ENCODE results near the gene WNK4.
"Not testable (repeated sequence)": the region's sequence is repeated elsewhere in the genome, so short reads cannot be mapped to it uniquely, and the experiment has no call there.

WNK4 gene

DNA sequence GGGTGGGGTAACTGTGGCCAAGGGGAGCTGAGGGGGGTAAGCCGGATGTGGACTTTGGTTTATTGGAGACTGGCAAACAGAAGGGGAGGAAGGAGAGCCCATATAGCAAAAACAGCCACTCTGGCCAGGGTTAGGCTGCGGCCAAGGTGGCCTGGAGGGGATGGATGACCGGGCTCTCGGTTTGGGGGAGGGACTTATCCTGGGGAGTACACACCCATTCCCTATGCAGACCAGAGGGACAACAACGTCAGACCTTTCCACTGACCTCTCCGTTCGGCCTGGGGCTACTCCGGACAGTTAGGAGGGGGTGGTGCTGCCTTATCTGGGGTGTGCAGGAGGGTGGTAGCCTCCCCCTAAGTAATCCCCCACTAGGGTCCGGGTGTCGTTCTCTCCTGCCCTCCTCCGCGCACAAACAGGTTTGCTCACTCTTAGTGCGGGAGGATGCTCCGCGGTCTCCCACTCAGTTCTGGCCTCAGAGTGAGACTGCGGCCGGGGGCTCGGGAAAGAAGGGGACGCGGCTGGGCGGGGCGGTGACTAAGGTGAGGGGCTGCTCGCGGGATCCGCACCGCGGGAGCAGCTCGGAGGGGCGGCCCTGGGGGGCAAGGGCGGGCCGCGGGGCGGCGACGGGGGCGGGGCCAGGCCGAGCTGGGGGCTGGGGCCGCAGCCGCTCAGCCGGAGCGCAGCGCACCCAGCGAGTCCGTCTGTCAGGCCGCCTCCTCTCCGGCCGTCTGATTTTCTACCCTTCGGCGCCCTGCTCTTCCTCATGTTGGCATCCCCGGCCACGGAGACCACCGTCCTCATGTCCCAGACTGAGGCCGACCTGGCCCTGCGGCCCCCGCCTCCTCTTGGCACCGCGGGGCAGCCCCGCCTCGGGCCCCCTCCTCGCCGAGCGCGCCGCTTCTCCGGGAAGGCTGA is at the start of gene WNK4:
Gene WNK4 (plus strand): TSS at position 675 of the 915 bp plus-strand sequence. CDS start 89 bp downstream, at position 764.
- no peaks in the 10 kb centered on the region for H3K4me1 ChIP-seq (ENCODE audit: insufficient read depth, low read length)
- H2AFZ ChIP-seq (ENCODE audit: low read depth, low read length) = no peak within 1 kb of the TSS
- H3K36me3 ChIP-seq (ENCODE audit: insufficient read depth, low read length) = peaks cover 32% of the 10 kb centered on the region
- no peak within 1 kb of the TSS for H3K4me3 ChIP-seq (ENCODE audit: low read length)
- no peaks in the 10 kb centered on the region for H3K27me3 ChIP-seq (ENCODE audit: insufficient read depth, low read length)
- no peaks in the 10 kb centered on the region for H3K9me3 ChIP-seq (ENCODE audit: low read length)

DNA sequence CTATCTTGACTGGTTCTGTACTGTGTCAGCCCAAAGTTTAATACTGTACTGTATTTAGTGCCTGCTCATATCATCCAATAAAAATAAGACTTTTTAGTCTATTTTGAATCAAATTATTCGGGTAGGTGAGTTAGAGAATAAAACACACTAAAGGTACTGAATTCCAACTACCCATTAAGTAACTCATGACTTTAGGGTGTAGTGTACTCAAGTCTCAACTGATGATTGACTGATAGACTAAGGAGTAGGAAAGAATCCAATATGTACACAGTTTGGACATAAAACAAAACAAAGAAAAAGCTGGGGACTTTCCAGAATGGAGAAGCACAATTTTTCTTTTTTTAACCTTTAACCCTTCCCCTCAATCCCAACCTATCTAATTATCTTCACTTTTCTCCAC is 39.7 kb upstream of the WNK4 start:
- Histone ChIP-seq H3K27me3 (ENCODE audit: insufficient read depth, low read length) (no peaks in the 10 kb centered on the region), H3K9me3 (ENCODE audit: low read length) (no peaks in the 10 kb centered on the region), H2AFZ (ENCODE audit: low read depth, low read length) (no peak overlapping the region), H3K4me1 (ENCODE audit: insufficient read depth, low read length) (peaks cover 8% of the 10 kb centered on the region), H3K36me3 (ENCODE audit: insufficient read depth, low read length) (no peaks in the 10 kb centered on the region), H3K4me3 (ENCODE audit: low read length) (no peak overlapping the region)

DNA sequence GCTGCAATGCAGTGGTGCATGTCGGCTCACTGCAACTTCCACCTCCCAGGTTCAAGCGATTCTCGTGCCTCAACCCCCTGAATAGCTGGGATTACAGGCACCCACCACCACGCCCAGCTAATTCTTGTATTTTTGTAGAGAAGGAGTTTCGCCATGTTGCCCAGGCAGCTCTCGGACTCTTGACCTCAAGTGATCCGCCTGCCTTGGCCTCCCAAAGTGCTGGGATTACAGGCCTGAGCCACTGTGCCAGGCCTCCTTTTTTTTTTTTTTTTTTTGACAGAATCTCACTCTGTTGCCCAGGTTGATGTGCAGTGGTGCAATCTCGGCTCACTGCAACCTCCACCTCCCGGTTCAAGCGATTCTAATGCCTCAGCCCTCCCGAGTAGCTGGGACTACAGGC is 37.5 kb upstream of the WNK4 start:
- H2AFZ ChIP-seq (ENCODE audit: low read depth, low read length) = not testable (repeated sequence)

DNA sequence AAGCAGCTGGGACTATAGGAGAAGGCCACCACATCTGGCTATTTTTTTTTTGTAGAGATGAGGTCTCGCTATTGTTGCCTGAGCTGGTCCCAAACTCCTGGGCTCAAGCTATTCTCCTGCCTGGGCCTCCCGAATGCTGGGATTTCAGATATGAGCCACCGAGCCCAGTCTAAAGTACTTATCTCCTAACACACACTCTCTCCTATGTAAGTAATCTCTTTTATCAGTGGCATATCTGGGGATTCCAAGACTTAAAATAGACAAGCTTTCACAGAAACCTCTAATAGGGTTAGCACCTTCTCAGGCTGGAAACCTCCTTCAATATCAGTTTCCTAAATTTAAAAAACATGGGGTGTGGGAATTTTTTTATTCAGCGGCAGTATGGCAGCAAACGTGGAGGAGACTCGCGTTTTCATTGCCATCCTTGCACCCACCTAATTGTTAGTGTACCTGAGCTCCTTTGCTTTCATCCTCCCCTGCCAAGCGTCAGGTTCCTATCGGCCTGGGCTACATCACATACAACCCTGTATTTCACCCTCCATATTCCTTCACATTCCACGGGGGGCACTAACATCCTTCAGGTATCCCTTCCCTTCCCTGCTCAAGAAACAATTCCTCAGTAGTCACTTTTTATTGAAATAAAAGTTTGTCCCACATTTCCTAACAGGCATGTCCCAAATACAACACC is 36.7 kb upstream of the WNK4 start:
- Histone ChIP-seq H3K9me3 (ENCODE audit: low read length) (no peaks in the 10 kb centered on the region), H2AFZ (ENCODE audit: low read depth, low read length) (peak overlapping the region; percentile 46), H3K27me3 (ENCODE audit: insufficient read depth, low read length) (no peaks in the 10 kb centered on the region), H3K4me1 (ENCODE audit: insufficient read depth, low read length) (peaks cover 8% of the 10 kb centered on the region), H3K36me3 (ENCODE audit: insufficient read depth, low read length) (no peaks in the 10 kb centered on the region), H3K4me3 (ENCODE audit: low read length) (peak overlapping the region; percentile 85)

More for the DNA sequence above, 37.5 kb upstream of the WNK4 start:
- not testable (repeated sequence) for H3K36me3 ChIP-seq (ENCODE audit: insufficient read depth, low read length); H3K4me3 ChIP-seq (ENCODE audit: low read length); H3K9me3 ChIP-seq (ENCODE audit: low read length); H3K4me1 ChIP-seq (ENCODE audit: insufficient read depth, low read length); H3K27me3 ChIP-seq (ENCODE audit: insufficient read depth, low read length)

DNA sequence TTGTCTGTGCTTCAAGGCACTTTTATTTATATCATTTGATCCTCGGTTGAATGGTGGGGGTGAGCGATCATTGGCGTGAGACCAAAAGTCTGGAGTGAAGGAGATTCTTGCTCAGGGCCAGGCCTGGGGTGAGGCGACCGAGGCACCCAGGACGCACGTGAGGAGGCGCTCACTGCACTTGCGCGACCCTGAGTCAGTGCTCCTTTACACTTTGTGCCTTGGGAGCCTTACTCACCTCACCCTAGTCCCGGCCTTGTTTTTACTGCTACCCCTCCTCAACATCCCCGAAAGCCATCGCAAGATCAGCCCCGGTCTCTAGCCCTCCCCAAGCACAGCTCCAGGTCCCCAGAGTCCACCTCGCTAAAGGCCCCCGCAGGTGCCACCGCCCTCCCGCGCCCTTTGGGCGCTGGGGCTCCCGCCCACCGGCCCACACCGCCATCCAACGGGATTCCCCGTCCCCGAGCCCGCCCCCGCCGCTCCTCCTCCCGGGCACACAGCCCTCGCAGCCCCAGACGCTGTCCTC is 36.1 kb upstream of the WNK4 start:
- Histone ChIP-seq H3K4me1 (ENCODE audit: insufficient read depth, low read length) (peaks cover 11% of the 10 kb centered on the region), H3K36me3 (ENCODE audit: insufficient read depth, low read length) (no peaks in the 10 kb centered on the region), H2AFZ (ENCODE audit: low read depth, low read length) (peak overlapping the region; percentile 46), H3K27me3 (ENCODE audit: insufficient read depth, low read length) (no peaks in the 10 kb centered on the region), H3K4me3 (ENCODE audit: low read length) (peak overlapping the region; percentile 85), H3K9me3 (ENCODE audit: low read length) (no peaks in the 10 kb centered on the region)

DNA sequence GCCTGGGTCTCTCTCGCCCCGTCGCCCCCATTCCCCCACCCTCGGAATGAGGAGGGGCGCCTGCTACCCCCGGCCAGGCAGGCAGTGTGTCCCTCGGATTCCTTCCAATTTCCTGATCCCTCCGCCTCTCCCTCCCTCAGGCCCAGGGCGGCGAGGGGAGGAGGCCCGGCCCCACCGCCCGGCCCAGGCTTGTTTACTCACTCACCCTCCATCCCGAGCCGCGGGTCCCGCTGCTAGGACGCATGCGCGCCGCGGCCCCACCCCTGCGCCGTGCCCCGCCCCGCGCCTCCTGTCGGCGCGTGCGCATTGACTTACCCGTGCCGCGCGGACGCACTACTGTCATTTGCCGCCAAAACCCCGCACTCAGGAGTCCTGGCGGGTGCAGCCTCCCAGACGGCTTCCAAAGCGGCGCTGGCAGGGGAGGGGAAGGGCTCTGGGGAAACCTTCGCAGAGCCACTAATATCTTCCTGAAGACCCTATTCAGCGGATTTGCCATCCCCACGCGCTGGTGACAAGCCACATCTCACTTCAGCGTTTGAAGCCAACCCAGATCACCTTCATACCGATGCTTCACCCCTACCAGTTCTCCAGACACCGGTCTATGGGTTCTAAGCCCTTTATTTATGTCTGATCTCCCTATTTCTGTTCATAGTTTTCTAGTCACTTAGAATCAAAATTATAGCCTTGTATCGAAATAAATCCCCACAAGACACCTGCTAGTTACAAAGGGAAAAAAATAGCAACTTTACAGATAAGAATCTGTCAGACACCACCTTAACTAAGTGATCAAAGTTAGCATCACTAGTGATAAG is 35.4 kb upstream of the WNK4 start, which contains the start of gene EZH1:
Gene EZH1 (minus strand): TSS at position 235 of the 812 bp plus-strand sequence. CDS start 16,099 bp downstream, outside the sequence.
- Histone ChIP-seq H3K36me3 (ENCODE audit: insufficient read depth, low read length) (no peaks in the 10 kb centered on the region), H3K4me1 (ENCODE audit: insufficient read depth, low read length) (peaks cover 14% of the 10 kb centered on the region), H2AFZ (ENCODE audit: low read depth, low read length) (peak within 1 kb of the TSS; percentile 46), H3K27me3 (ENCODE audit: insufficient read depth, low read length) (no peaks in the 10 kb centered on the region), H3K4me3 (ENCODE audit: low read length) (peak within 1 kb of the TSS; percentile 85), H3K9me3 (ENCODE audit: low read length) (no peaks in the 10 kb centered on the region)

DNA sequence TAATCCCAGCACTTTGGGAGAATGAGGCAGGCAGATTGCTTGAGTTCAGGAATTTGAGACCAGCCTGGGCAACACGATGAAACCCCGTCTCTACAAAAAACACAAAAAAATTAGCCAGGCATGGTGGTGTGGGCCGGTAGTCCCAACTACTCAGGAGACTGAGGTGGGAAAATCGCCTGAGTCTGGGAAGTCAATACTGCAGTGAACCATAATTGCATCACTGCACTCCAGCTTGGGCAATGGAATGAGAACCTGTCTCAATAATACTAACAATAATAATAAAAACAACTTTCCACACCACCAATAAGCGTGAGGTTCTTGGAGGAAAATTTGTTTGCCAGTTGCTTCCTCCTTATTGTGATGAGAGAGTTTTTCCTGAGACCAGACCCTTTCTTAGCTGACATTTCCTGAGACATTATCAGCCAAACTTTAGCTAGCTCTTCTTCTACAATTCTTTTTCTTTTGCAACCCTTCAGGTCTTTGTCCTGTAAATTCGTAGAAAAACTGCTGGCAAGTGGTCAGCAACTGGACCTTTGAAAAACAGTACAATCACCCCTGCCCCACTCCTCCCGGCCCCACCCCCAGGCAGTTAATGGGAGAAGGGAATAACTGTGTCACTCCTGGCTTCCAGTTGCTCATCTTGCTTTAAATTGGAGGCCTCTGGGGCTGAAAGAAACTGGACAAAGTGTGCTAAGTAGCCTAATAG is 32.1 kb upstream of the WNK4 start:
- H3K27me3 ChIP-seq (ENCODE audit: insufficient read depth, low read length) = no peaks in the 10 kb centered on the region
- H3K9me3 ChIP-seq (ENCODE audit: low read length) = no peaks in the 10 kb centered on the region
- H3K36me3 ChIP-seq (ENCODE audit: insufficient read depth, low read length) = no peaks in the 10 kb centered on the region
- no peak overlapping the region for H2AFZ ChIP-seq (ENCODE audit: low read depth, low read length)
- no peak overlapping the region for H3K4me3 ChIP-seq (ENCODE audit: low read length)
- H3K4me1 ChIP-seq (ENCODE audit: insufficient read depth, low read length) = peaks cover 14% of the 10 kb centered on the region

DNA sequence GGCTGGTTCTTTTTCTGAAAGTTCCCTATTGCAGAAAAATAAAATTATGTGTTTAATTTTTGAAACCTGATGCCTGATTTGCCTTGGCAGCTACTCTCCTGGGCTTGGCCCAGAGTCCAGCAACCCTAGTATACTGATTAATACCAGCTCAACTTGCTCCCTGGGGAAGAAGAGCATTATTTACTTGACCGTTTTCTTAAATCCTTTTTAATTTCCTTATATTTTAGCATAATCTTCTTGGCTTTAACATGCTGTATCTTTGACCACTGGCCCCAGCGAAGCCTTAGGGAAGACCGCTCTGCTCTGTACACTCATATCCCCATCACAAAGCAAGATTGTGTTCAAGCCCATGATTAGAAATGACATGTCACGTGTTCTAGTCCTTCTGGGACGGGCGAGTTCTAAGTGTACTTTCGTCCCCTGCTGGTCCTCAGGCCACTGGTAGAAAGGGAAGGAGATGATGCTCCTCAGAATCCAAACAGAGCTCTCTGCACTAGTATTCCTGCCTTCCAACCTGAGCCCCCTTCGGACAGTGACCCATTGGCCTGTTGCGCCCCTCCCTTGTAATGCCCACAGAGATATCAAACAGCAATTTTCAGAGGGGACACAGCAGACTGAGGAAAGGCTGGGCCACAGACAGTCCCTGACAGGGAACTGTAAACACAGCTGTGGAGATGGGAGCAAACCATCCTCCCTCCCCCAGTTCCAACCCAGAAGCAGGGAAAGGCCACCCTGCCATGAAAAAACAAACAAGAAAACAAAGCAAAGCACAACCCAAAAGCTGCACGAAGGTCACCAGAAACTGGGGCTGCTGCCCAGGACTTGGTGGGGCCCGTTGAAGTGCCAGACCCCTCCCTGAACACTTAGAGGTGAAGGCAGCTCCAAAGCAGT is 31.3 kb upstream of the WNK4 start:
- Histone ChIP-seq H3K4me3 (ENCODE audit: low read length) (no peak overlapping the region), H3K9me3 (ENCODE audit: low read length) (no peaks in the 10 kb centered on the region), H3K36me3 (ENCODE audit: insufficient read depth, low read length) (no peaks in the 10 kb centered on the region), H3K27me3 (ENCODE audit: insufficient read depth, low read length) (no peaks in the 10 kb centered on the region), H2AFZ (ENCODE audit: low read depth, low read length) (no peak overlapping the region), H3K4me1 (ENCODE audit: insufficient read depth, low read length) (peaks cover 6% of the 10 kb centered on the region)

DNA sequence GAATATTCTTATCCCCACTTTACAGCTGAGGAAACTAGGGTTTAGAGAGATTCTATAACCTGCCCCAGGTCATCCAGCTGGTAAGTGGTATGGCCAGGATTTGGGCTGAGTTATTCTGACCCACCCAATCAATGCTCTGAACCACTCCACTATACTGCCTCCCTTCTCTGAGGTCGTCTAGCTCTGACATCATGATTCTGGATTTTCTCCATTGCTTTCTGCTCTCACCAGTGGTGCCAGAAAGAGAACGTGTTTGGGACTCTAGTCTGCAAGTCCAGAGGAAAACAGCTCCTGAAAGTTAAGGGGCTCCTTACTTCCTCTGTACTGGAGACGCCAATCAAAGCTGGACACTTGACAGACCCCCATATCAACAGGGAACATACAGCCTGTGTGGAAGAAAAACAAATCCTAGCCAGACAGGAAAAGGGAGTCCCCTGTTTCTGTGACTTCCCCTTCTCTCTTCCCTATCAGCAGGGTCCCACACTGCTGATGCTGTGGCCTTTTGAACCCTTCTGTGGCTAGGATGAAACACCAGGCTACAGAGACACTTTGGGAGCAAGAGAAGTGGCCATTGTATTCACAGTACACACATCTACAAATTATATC is 29.6 kb upstream of the WNK4 start:
- peaks cover 6% of the 10 kb centered on the region for H3K4me1 ChIP-seq (ENCODE audit: insufficient read depth, low read length)
- H3K36me3 ChIP-seq (ENCODE audit: insufficient read depth, low read length) = no peaks in the 10 kb centered on the region

DNA sequence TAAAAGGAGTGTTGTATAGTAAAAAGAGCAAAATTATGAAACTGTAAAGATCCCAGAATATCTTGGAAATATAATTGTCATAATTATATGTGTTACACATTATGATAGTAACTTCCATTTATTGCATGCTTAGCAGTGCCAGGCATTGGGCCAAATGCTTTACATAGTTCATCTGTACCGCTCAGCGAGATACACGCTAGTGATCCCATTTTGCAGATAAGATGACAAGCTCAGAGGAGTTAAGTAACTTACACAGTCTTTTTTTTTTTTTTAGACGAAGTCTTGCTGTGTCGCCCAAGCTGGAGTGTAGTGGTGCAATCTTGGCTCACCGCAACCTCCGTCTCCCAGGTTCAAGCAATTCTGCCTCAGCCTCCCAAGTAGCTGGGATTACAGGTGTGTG is 28.8 kb upstream of the WNK4 start:
- Histone ChIP-seq H2AFZ (ENCODE audit: low read depth, low read length) (no peak overlapping the region), H3K27me3 (ENCODE audit: insufficient read depth, low read length) (no peaks in the 10 kb centered on the region), H3K36me3 (ENCODE audit: insufficient read depth, low read length) (no peaks in the 10 kb centered on the region), H3K4me1 (ENCODE audit: insufficient read depth, low read length) (peaks cover 6% of the 10 kb centered on the region), H3K4me3 (ENCODE audit: low read length) (no peak overlapping the region), H3K9me3 (ENCODE audit: low read length) (no peaks in the 10 kb centered on the region)

More for the DNA sequence above, 29.6 kb upstream of the WNK4 start:
- H3K4me3 ChIP-seq (ENCODE audit: low read length) = no peak overlapping the region
- no peaks in the 10 kb centered on the region for H3K9me3 ChIP-seq (ENCODE audit: low read length)
- H2AFZ ChIP-seq (ENCODE audit: low read depth, low read length) = no peak overlapping the region
- H3K27me3 ChIP-seq (ENCODE audit: insufficient read depth, low read length) = no peaks in the 10 kb centered on the region

DNA sequence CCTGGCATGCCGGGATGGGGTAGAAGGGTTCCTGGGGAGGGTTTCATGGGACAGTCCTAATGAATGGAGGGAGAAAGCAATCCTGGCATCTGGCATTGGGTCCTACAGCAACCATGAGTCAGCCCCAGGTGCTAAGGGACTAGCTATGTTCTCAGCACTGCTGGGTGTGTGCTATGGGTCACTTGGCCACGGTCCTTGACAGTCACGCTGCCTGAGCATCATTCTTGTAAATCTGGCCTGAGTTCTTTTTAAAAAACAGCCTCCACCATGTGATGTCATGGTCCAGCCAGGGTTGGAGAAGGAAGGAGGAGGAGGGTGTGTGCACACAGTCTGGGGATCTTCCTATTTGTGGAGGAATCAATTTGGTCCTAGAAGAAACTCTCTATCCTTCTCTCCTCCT is 25.6 kb upstream of the WNK4 start:
- H3K4me3 ChIP-seq (ENCODE audit: low read length) = no peak overlapping the region
- H2AFZ ChIP-seq (ENCODE audit: low read depth, low read length) = no peak overlapping the region
- no peaks in the 10 kb centered on the region for H3K9me3 ChIP-seq (ENCODE audit: low read length)
- H3K36me3 ChIP-seq (ENCODE audit: insufficient read depth, low read length) = no peaks in the 10 kb centered on the region
- H3K4me1 ChIP-seq (ENCODE audit: insufficient read depth, low read length) = no peaks in the 10 kb centered on the region
- peaks cover 5% of the 10 kb centered on the region for H3K27me3 ChIP-seq (ENCODE audit: insufficient read depth, low read length)

Measured in neuron (in vitro differentiated cells).